HepG2 (cell line): ENCODE data around the gene CSMD2. TPM values are rescaled to one million over a fixed set of nuclear protein-coding genes. Genes with fewer than 3 reads are reported as not detected.

Experiments used
- ATAC-seq: fragments of 200-7000 bp; cut with Tn5 transposase; 3 replicates; pipeline ENCODE4 v1.9.1; 2020; ENCODE audit warnings: mild to moderate bottlenecking, moderate library complexity
- BruUV-seq: library from RNA; stranded (reverse); fragments of 400-500 nt; replicated peaks from 2 replicates; lab custom pipeline; 2021; lab: Mats Ljungman, UMichigan
- CTCF ChIA-PET: fragments of 300-600 bp; formaldehyde crosslinking; extraction: SDS; loops from one replicate; lab custom pipeline; 2021; ENCODE audit warnings: low total read pairs, inconsistent platforms, low intra/inter-chr PET ratio; lab: Yijun Ruan, JAX
- POLR2A ChIA-PET: fragments of 350-600 bp; sonication (Branson Sonifier 250); formaldehyde crosslinking; loops from one replicate; lab custom pipeline; 2020; ENCODE audit warnings: antibody characterized with exemption, inconsistent platforms; lab: Yijun Ruan, JAX
- DNase-seq: peaks from one replicate; pipeline ENCODE4 v3.0.0-alpha.2; 2015; ENCODE audit warnings: low spot score
- FAIRE-seq: peaks from 3 replicates; lab custom pipeline; 2011; peaks lifted over from hg19 to GRCh38; lab: Jason Lieb, UNC
- H2AFZ ChIP-seq: one replicate; pipeline ENCODE4 v1.6.1; 2011; ENCODE audit warnings: low read length, inconsistent platforms
- H3K27ac ChIP-seq: fragments of 300-600 bp; 3 replicates; pipeline ENCODE4 v1.8.0; 2011; ENCODE audit warnings: mixed run types, mild to moderate bottlenecking, mixed read lengths, low read length, inconsistent platforms; ENCODE audit not compliant: insufficient read depth; ENCODE audit errors: extremely low read length
- H3K27me3 ChIP-seq, 2 experiments: fragments of 200-600 bp in 1 of 2; 2 replicates in 1 of 2; 3 replicates in 1 of 2; pipeline versions ENCODE4 v1.6.0 to v1.8.0; 2011; ENCODE audit warnings: low read length in 2 of 2, mild to moderate bottlenecking in 2 of 2, moderate library complexity in 2 of 2, inconsistent platforms in 1 of 2; ENCODE audit not compliant: insufficient read depth in 2 of 2, control insufficient read depth in 1 of 2
- H3K36me3 ChIP-seq, 2 experiments: fragments of 200-600 bp in 1 of 2; replicated peaks in 1 of 2; 2 replicates in 1 of 2; 3 replicates in 1 of 2; pipeline versions ENCODE4 v1.5.1 to v1.8.0; 2011; ENCODE audit warnings: low read length in 2 of 2, inconsistent platforms in 1 of 2; ENCODE audit not compliant: insufficient read depth in 2 of 2, control insufficient read depth in 1 of 2
- H3K4me1 ChIP-seq: 2 replicates; pipeline ENCODE4 v1.5.1; 2012; ENCODE audit warnings: low read length, inconsistent platforms; ENCODE audit not compliant: insufficient read depth
- H3K4me2 ChIP-seq: 2 replicates; pipeline ENCODE4 v1.6.0; 2011; ENCODE audit warnings: low read depth, low read length, inconsistent platforms
- H3K4me3 ChIP-seq, 3 experiments: fragments of 200-600 bp in 1 of 3; sonication (generic), shearing (Covaris generic) in 1 of 3; replicated peaks in 1 of 3; 2 replicates each; pipeline ENCODE4 v1.5.1; 2011 to 2016; ENCODE audit warnings: low read length in 3 of 3, inconsistent platforms in 2 of 3, low read depth in 2 of 3, mild to moderate bottlenecking in 2 of 3, control low read depth in 1 of 3, mixed read lengths in 1 of 3; ENCODE audit not compliant: insufficient read depth in 1 of 3
- H3K79me2 ChIP-seq: one replicate; pipeline ENCODE4 v1.6.1; 2011; ENCODE audit warnings: low read length, inconsistent platforms; ENCODE audit not compliant: insufficient read depth
- H3K9ac ChIP-seq: 2 replicates; pipeline ENCODE4 v1.6.0; 2011; ENCODE audit warnings: mild to moderate bottlenecking, low read depth, low read length, inconsistent platforms; ENCODE audit not compliant: insufficient read depth
- H3K9me3 ChIP-seq: 2 replicates; pipeline ENCODE4 v1.5.1; 2012; ENCODE audit warnings: mild to moderate bottlenecking, low read length
- H4K20me1 ChIP-seq: 2 replicates; pipeline ENCODE4 v1.6.0; 2011; ENCODE audit warnings: inconsistent platforms, mild to moderate bottlenecking, low read length, moderate library complexity; ENCODE audit not compliant: insufficient read depth
- ATAD3A ChIP-seq: sonication (generic); formaldehyde crosslinking; IDR thresholded peaks from 2 replicates; pipeline ENCODE4 v1.4.0; 2020; ENCODE audit warnings: missing genetic modification reagents
- ELF4 ChIP-seq: sonication (generic); formaldehyde crosslinking; IDR thresholded peaks from 2 replicates; pipeline ENCODE4 v1.5.0; 2020; ENCODE audit warnings: missing genetic modification reagents, mild to moderate bottlenecking, moderate library complexity, borderline replicate concordance
- FOSL2 ChIP-seq: sonication (generic); formaldehyde crosslinking; IDR thresholded peaks from 2 replicates; pipeline ENCODE4 v1.4.0; 2020; ENCODE audit warnings: missing genetic modification reagents
- KLF11 ChIP-seq: IDR thresholded peaks from 2 replicates; pipeline ENCODE4 v1.6.1; 2016; ENCODE audit warnings: missing compliant biosample characterization
- NAIF1 ChIP-seq: sonication (generic); formaldehyde crosslinking; IDR thresholded peaks from 2 replicates; pipeline ENCODE4 v1.5.0; 2020; ENCODE audit warnings: mild to moderate bottlenecking, missing genetic modification reagents, borderline replicate concordance
- NCOR1 ChIP-seq: fragments of 200-600 bp; sonication (generic); IDR thresholded peaks from 2 replicates; pipeline ENCODE4 v1.7.0; 2017; ENCODE audit warnings: antibody characterized with exemption, low read length, borderline replicate concordance
- POLR2AphosphoS5 ChIP-seq: IDR thresholded peaks from 2 replicates; pipeline ENCODE4 v1.6.1; 2012; ENCODE audit warnings: low read depth, low read length
- SAFB2 ChIP-seq: sonication (generic); formaldehyde crosslinking; IDR thresholded peaks from 2 replicates; pipeline ENCODE4 v1.5.1; 2020; ENCODE audit warnings: missing genetic modification reagents, low read depth, mild to moderate bottlenecking, borderline replicate concordance
- THAP9 ChIP-seq: sonication (generic); formaldehyde crosslinking; IDR thresholded peaks from 2 replicates; pipeline ENCODE4; 2020; ENCODE audit warnings: missing genetic modification reagents, mild to moderate bottlenecking, borderline replicate concordance
- ZBED4 ChIP-seq: sonication (generic); formaldehyde crosslinking; IDR thresholded peaks from 2 replicates; pipeline ENCODE4 v1.4.0; 2020; ENCODE audit warnings: missing genetic modification reagents, borderline replicate concordance
- ZBTB7B ChIP-seq: sonication (generic); formaldehyde crosslinking; IDR thresholded peaks from 2 replicates; pipeline ENCODE4 v1.4.0; 2020; ENCODE audit warnings: missing genetic modification reagents
- ZFP62 ChIP-seq: sonication (generic); formaldehyde crosslinking; IDR thresholded peaks from 2 replicates; pipeline ENCODE4 v1.4.0; 2020; ENCODE audit warnings: missing genetic modification reagents
- ZNF570 ChIP-seq: sonication (generic); formaldehyde crosslinking; IDR thresholded peaks from 2 replicates; pipeline ENCODE4 v1.4.0; 2020; ENCODE audit warnings: mild to moderate bottlenecking, missing genetic modification reagents, borderline replicate concordance
- ZNF713 ChIP-seq: sonication (generic); formaldehyde crosslinking; IDR thresholded peaks from 2 replicates; pipeline ENCODE4 v1.4.0; 2020; ENCODE audit warnings: mild to moderate bottlenecking, missing genetic modification reagents
- WGBS: methylation state at CpG from one replicate; pipeline ENCODE4 v1.1.6; 2017; ENCODE audit warnings: low lambda C conversion rate; 5-methylcytosine and 5-hydroxymethylcytosine counted together
- in situ Hi-C: cut with HindIII; loops from 2 replicates; pipeline ENCODE4 v1.10.0; 2017; ENCODE audit warnings: low pct_unique_long_range_greater_than_20kb; ENCODE audit not compliant: extremely low pct_ligation_motif_present
- intact Hi-C: fragments of 100-400 bp; cut with micrococcal nuclease; formaldehyde crosslinking; loops from one replicate; pipeline ENCODE4 v1.10.0; 2022; ENCODE audit not compliant: unreplicated experiment
- polyA plus RNA-seq, 8 experiments: library from polyadenylated mRNA; depleted of rRNA in 3 of 8; stranded (reverse) in 7 of 8; unstranded in 1 of 8; fragments of >200 nt; fragmentation: Illumina TruSeq in 4 of 8; extraction: Trizol in 4 of 8; gene quantifications; 2 replicates each; pipeline versions ENCODE4 v1.2.1 to v1.2.3, GENCODE V29; 2011 to 2016; ENCODE audit warnings: low read depth in 4 of 8, missing spikeins in 1 of 8, mixed read lengths in 1 of 8; ENCODE audit not compliant: insufficient read depth in 1 of 8
- total RNA-seq, 5 experiments: library from RNA; depleted of rRNA; stranded (reverse); fragments of >200 nt; fragmentation: Illumina TruSeq; extraction: Trizol; gene quantifications; 2 replicates each; pipeline ENCODE4 v1.2.3, GENCODE V29; 2016; ENCODE audit warnings: low read depth in 1 of 5
- TF ChIP-seq, protein P1 (sequence below): sonication (generic); formaldehyde crosslinking; IDR thresholded peaks from 2 replicates; pipeline ENCODE4 v1.5.0; 2020; ENCODE audit warnings: mild to moderate bottlenecking, missing genetic modification reagents
- TF ChIP-seq, protein P2 (sequence below): sonication (generic); formaldehyde crosslinking; IDR thresholded peaks from 2 replicates; pipeline ENCODE4 v1.8.1; 2023; ENCODE audit warnings: mild to moderate bottlenecking, missing genetic modification reagents

CSMD2 gene
- total and polyA plus RNA-seq, 2 of the 13 experiments (the other 11 are each of a cell fraction or from before 2014, with no cell fraction given), result not detected

GRCh38 chr1:34087986-34088385 lies 77.0 kb downstream of the CSMD2 start:
- H3K27me3 ChIP-seq, result 0 out of 5 replicates have a peak, but pooled peaks cover 0 to 6% of the 10 kb centered on the region in 2 experiments
- H3K79me2 ChIP-seq, result no peaks in the 10 kb centered on the region
- intact Hi-C loops, result no loop called here
- 17% methylated on average over 1 of the region's 5 CpGs for WGBS
- no peak overlapping the region for H3K4me3 ChIP-seq
- DNase-seq (no peak), ATAC-seq (no peak), FAIRE-seq (no peak)
- no peaks in the 10 kb centered on the region; the same call in 1 of the 2 replicates for H3K9me3 ChIP-seq
- H3K4me2 ChIP-seq, result no peak overlapping the region
- H2AFZ ChIP-seq, result no peak overlapping the region
- no peaks in the 10 kb centered on the region for H3K4me1 ChIP-seq
- no peaks in the 10 kb centered on the region for H3K36me3 ChIP-seq
- no TSS peak for BruUV-seq
- H4K20me1 ChIP-seq, result no peaks in the 10 kb centered on the region
- in situ Hi-C loops, result no loop called here
- no peak overlapping the region for H3K27ac ChIP-seq
- H3K9ac ChIP-seq, result no peak overlapping the region
- ChIA-PET CTCF (no interaction called here), POLR2A (no interaction called here)
- TF ChIP-seq NAIF1 (CRISPR knock-in tag) (no peak), FOSL2 (no peak), ZNF713 (no peak), ZBTB7B (CRISPR knock-in tag) (no peak), THAP9 (CRISPR knock-in tag) (no peak), ELF4 (CRISPR knock-in tag) (no peak), NCOR1 (no peak), ZNF570 (no peak), SAFB2 (CRISPR knock-in tag) (no peak), ZFP62 (CRISPR knock-in tag) (no peak), KLF11 (no peak), POLR2AphosphoS5 (no peak), ZBED4 (CRISPR knock-in tag) (no peak), ATAD3A (CRISPR knock-in tag) (no peak)
- TF ChIP-seq, protein P1, sequence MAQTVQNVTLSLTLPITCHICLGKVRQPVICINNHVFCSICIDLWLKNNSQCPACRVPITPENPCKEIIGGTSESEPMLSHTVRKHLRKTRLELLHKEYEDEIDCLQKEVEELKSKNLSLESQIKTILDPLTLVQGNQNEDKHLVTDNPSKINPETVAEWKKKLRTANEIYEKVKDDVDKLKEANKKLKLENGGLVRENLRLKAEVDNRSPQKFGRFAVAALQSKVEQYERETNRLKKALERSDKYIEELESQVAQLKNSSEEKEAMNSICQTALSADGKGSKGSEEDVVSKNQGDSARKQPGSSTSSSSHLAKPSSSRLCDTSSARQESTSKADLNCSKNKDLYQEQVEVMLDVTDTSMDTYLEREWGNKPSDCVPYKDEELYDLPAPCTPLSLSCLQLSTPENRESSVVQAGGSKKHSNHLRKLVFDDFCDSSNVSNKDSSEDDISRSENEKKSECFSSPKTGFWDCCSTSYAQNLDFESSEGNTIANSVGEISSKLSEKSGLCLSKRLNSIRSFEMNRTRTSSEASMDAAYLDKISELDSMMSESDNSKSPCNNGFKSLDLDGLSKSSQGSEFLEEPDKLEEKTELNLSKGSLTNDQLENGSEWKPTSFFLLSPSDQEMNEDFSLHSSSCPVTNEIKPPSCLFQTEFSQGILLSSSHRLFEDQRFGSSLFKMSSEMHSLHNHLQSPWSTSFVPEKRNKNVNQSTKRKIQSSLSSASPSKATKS (CRISPR knock-in tag), result no peak
- TF ChIP-seq, protein P2, sequence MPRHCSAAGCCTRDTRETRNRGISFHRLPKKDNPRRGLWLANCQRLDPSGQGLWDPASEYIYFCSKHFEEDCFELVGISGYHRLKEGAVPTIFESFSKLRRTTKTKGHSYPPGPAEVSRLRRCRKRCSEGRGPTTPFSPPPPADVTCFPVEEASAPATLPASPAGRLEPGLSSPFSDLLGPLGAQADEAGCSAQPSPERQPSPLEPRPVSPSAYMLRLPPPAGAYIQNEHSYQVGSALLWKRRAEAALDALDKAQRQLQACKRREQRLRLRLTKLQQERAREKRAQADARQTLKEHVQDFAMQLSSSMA (CRISPR knock-in tag), result no peak
